Activated CD4-positive, CD25-positive, alpha-beta regulatory T cell (primary cell): ENCODE results near the gene PPFIBP2.
"Not testable (repeated sequence)": the region's sequence is repeated elsewhere in the genome, so short reads cannot be mapped to it uniquely, and the experiment has no call there.

Experiments
- DNase-seq, 4 experiments: peaks; one replicate each; lab custom pipeline; 2025; lab: John Stamatoyannopoulos, UW

The PPFIBP2 gene

GRCh38 chr11:7636350-7636749, 122.6 kb downstream of the PPFIBP2 start:
- DNase-seq, result no peak

GRCh38 chr11:7637447-7638157, 123.8 kb downstream of the PPFIBP2 start:
- no peak for DNase-seq

- no peak for DNase-seq
Measured at GRCh38 chr11:7638710-7639642, 125.2 kb downstream of the PPFIBP2 start.

GRCh38 chr11:7639643-7640025, 125.8 kb downstream of the PPFIBP2 start:
- DNase-seq, result no peak

- DNase-seq, result no peak
Measured at GRCh38 chr11:7640816-7641215, 127.0 kb downstream of the PPFIBP2 start.

- DNase-seq, result no peak
Measured at GRCh38 chr11:7642747-7643146, 128.9 kb downstream of the PPFIBP2 start.

- no peak for DNase-seq
Measured at GRCh38 chr11:7643314-7643713, 129.5 kb downstream of the PPFIBP2 start.

- DNase-seq, result no peak
Measured at GRCh38 chr11:7645206-7645605, 131.4 kb downstream of the PPFIBP2 start.

- no peak for DNase-seq
Measured at GRCh38 chr11:7646866-7647265, 133.1 kb downstream of the PPFIBP2 start.

GRCh38 chr11:7648264-7648663, 134.5 kb downstream of the PPFIBP2 start:
- no peak for DNase-seq

- DNase-seq, result no peak
Measured at GRCh38 chr11:7651140-7651551, 137.3 kb downstream of the PPFIBP2 start.

- DNase-seq, result no peak
Measured at GRCh38 chr11:7651700-7652099, 137.9 kb downstream of the PPFIBP2 start.

GRCh38 chr11:7654195-7654705, 140.5 kb downstream of the PPFIBP2 start:
- DNase-seq, result no peak

GRCh38 chr11:7655253-7656217, 141.7 kb downstream of the PPFIBP2 start:
- no peak for DNase-seq

- no peak for DNase-seq
Measured at GRCh38 chr11:7656704-7657103, 142.9 kb downstream of the PPFIBP2 start.

GRCh38 chr11:7657306-7658025, 143.7 kb downstream of the PPFIBP2 start:
- DNase-seq, result no peak

GRCh38 chr11:7663531-7663930, 149.7 kb downstream of the PPFIBP2 start:
- not testable (repeated sequence) for DNase-seq

- DNase-seq, result no peak
Measured at GRCh38 chr11:7664867-7665266, 151.1 kb downstream of the PPFIBP2 start.

GRCh38 chr11:7665473-7666291, 151.9 kb downstream of the PPFIBP2 start:
- peak; percentile 19 to 36 (median 25) for DNase-seq

- no peak for DNase-seq
Measured at GRCh38 chr11:7666292-7666866, 152.6 kb downstream of the PPFIBP2 start.
